ENCODE results near the gene C12orf54.

Gene C12orf54

DNA sequence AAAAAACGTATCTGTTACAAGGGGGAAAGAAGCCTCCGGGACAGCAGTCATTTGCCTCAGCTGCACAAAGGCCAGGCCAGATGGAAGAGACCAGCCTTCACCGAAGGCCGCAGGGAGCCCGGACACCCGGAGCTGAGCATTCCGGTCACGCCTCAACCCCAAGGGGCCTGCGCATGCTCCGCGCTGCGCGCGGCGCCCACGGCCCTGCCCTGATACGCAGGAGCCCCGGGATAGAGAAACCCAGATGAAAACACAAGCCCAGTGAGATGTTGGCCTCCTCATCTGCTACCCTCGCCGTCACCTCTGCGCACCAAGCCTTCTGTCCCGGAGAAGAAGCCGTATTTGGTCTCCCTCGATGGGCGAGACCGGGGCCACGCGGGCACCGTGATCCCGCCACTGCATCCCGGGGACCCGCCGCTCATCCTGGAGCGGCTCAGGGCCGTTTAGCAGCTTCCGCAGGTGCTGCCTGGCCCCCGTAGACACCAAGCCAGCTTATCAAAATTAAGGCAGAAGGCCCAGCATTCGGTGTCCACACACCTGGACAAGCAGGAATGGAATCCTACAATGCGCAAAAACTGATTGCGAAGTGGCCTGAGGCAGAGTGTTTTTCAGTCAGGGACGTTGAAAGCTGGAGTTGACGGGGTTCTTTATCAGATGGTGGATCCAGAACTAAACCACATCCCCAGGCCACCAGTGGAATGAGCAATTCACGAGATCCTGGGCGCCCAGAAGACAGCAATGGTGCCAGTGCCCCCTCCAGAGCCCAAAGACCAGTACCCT, 45.8 kb downstream of the C12orf54 start:
- H3K27me3 ChIP-seq (ENCODE audit: insufficient read depth, low read length, poor library complexity) = no peaks in the 10 kb centered on the region
- no peak for ATAC-seq (ENCODE audit: insufficient read depth, low read depth)

GRCh38 chr12:48532601-48533000, 50.3 kb downstream of the C12orf54 start:
- no peaks in the 10 kb centered on the region for H3K36me3 ChIP-seq (ENCODE audit: insufficient read depth, low read length)
- no peak overlapping the region for H2AFZ ChIP-seq (ENCODE audit: low read depth, low read length)
- no peak for DNase-seq
- no peaks in the 10 kb centered on the region for H4K20me1 ChIP-seq (ENCODE audit: insufficient read depth, low read length)
- H3K9me3 ChIP-seq (ENCODE audit: insufficient read depth, low read length, severe bottlenecking) = no peaks in the 10 kb centered on the region
- no peak overlapping the region for H3K4me2 ChIP-seq (ENCODE audit: insufficient read depth, low read length)
- no peak for ATAC-seq (ENCODE audit: insufficient read depth, low read depth)
- TF ChIP-seq, protein P1, sequence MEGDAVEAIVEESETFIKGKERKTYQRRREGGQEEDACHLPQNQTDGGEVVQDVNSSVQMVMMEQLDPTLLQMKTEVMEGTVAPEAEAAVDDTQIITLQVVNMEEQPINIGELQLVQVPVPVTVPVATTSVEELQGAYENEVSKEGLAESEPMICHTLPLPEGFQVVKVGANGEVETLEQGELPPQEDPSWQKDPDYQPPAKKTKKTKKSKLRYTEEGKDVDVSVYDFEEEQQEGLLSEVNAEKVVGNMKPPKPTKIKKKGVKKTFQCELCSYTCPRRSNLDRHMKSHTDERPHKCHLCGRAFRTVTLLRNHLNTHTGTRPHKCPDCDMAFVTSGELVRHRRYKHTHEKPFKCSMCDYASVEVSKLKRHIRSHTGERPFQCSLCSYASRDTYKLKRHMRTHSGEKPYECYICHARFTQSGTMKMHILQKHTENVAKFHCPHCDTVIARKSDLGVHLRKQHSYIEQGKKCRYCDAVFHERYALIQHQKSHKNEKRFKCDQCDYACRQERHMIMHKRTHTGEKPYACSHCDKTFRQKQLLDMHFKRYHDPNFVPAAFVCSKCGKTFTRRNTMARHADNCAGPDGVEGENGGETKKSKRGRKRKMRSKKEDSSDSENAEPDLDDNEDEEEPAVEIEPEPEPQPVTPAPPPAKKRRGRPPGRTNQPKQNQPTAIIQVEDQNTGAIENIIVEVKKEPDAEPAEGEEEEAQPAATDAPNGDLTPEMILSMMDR (IDR thresholded peaks at IDR 0.05; ENCODE audit: borderline replicate concordance, extremely low read depth, low read length, poor library complexity, severe bottlenecking) = no peak
- TF ChIP-seq EZH2 (IDR thresholded peaks at IDR 0.05; ENCODE audit: borderline replicate concordance, low read depth, low read length, severe bottlenecking) = no peak
- no peaks in the 10 kb centered on the region for H3K4me1 ChIP-seq (ENCODE audit: insufficient read depth, low read length)
- no peaks in the 10 kb centered on the region for H3K27me3 ChIP-seq (ENCODE audit: insufficient read depth, low read length, poor library complexity)
- H3K27ac ChIP-seq (ENCODE audit: low read length) = no peak overlapping the region
- no peak overlapping the region for H3K9ac ChIP-seq (ENCODE audit: low read depth, low read length)
- no peak overlapping the region for H3K4me3 ChIP-seq (ENCODE audit: low read depth in 1 of 2, low read length in 2 of 2)
- H3K79me2 ChIP-seq (ENCODE audit: insufficient read depth, low read length) = no peaks in the 10 kb centered on the region

More for the DNA sequence above, 45.8 kb downstream of the C12orf54 start:
- Histone ChIP-seq H3K79me2 (ENCODE audit: insufficient read depth, low read length) (no peaks in the 10 kb centered on the region), H3K4me1 (ENCODE audit: insufficient read depth, low read length) (no peaks in the 10 kb centered on the region), H3K36me3 (ENCODE audit: insufficient read depth, low read length) (no peaks in the 10 kb centered on the region), H3K4me2 (ENCODE audit: insufficient read depth, low read length) (no peak overlapping the region), H4K20me1 (ENCODE audit: insufficient read depth, low read length) (no peaks in the 10 kb centered on the region), H2AFZ (ENCODE audit: low read depth, low read length) (no peak overlapping the region), H3K9me3 (ENCODE audit: insufficient read depth, low read length, severe bottlenecking) (no peaks in the 10 kb centered on the region), H3K4me3 (ENCODE audit: low read depth in 1 of 2, low read length in 2 of 2) (no peak overlapping the region), H3K27ac (ENCODE audit: low read length) (no peak overlapping the region), H3K9ac (ENCODE audit: low read depth, low read length) (no peak overlapping the region)
- TF ChIP-seq EZH2 (IDR thresholded peaks at IDR 0.05; ENCODE audit: borderline replicate concordance, low read depth, low read length, severe bottlenecking) = no peak
- TF ChIP-seq, protein P1 (IDR thresholded peaks at IDR 0.05; ENCODE audit: borderline replicate concordance, extremely low read depth, low read length, poor library complexity, severe bottlenecking) = no peak
- no peak for DNase-seq

DNA sequence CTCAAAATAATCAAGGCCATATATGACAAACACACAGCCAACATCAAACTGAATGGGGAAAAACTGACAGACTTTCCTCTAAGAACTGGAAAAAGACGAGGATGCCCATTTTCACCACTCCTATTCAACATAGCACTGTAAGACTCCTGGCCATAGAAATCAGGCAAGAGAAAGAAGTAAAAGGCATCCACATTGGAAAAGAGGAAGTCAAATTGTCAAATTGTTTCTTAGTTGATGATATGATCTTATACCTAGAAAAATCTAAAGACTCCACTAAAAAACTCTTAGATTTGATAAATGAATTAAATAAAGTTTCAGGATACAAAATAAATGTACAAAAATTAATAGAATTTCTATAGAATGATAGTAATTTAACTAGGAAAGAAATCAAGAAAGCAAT, 54.3 kb downstream of the C12orf54 start:
- Histone ChIP-seq H2AFZ (ENCODE audit: low read depth, low read length) (no peak overlapping the region), H3K9me3 (ENCODE audit: insufficient read depth, low read length, severe bottlenecking) (no peaks in the 10 kb centered on the region), H3K4me1 (ENCODE audit: insufficient read depth, low read length) (no peaks in the 10 kb centered on the region), H3K79me2 (ENCODE audit: insufficient read depth, low read length) (no peaks in the 10 kb centered on the region), H4K20me1 (ENCODE audit: insufficient read depth, low read length) (no peaks in the 10 kb centered on the region), H3K4me3 (ENCODE audit: low read depth in 1 of 2, low read length in 2 of 2) (no peak overlapping the region), H3K4me2 (ENCODE audit: insufficient read depth, low read length) (no peak overlapping the region), H3K9ac (ENCODE audit: low read depth, low read length) (no peak overlapping the region), H3K27ac (ENCODE audit: low read length) (no peak overlapping the region), H3K36me3 (ENCODE audit: insufficient read depth, low read length) (no peaks in the 10 kb centered on the region), H3K27me3 (ENCODE audit: insufficient read depth, low read length, poor library complexity) (no peaks in the 10 kb centered on the region)
- ATAC-seq (ENCODE audit: insufficient read depth, low read depth) = no peak
- no peak for DNase-seq
- TF ChIP-seq, protein P1 (IDR thresholded peaks at IDR 0.05; ENCODE audit: borderline replicate concordance, extremely low read depth, low read length, poor library complexity, severe bottlenecking) = no peak
- no peak for TF ChIP-seq EZH2 (IDR thresholded peaks at IDR 0.05; ENCODE audit: borderline replicate concordance, low read depth, low read length, severe bottlenecking)
